ENCODE measurements around the gene CHST9. TPM values are rescaled to one million over a fixed set of nuclear protein-coding genes. Genes with fewer than 3 reads are reported as not detected.

The CHST9 gene
- total RNA-seq, 1 donor from 2014 or later = 38.9 TPM

DNA sequence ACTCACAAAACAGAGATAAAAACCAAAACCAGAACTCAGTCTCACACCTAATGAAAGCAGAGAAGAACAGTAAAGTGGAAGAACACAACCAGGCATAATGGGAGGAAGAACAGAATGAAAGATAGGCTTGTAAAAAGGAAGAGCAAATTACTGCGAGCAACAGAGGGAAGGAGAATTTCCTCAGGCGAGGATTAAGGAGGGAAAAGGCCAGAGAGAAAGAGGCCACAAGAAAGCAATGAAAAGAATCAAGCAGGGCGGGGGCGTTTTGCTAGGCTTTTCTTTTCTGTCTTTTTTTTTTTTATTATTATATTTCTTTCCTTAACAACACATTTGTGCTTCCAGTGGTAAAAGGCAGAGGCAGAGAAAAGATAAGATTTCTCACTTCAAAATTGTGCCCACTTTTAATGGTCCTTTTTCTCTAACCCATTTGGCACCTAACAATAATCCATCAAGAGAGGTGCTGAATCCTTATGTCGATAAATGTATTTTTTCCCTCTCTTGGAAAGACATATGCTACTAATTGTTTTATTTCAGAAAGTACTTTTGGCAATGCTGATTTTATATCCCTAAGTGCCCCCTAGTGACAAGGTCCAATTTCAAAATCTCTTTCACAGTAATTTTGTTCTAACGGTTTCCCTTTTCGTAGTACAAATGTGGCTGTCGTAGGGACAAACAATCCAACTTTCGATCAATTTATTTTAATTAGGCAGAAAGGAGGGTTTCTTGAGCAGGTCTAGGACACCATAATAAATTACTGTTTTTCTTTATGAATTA is 180.9 kb downstream of the CHST9 start:
- Mint-ChIP-seq H3K27me3 (no peaks in the 10 kb centered on the region), H3K36me3 (ENCODE audit: insufficient read depth) (no peaks in the 10 kb centered on the region), H3K27ac (no peak overlapping the region), H3K4me3 (ENCODE audit: low read depth) (no peak overlapping the region), H3K4me1 (ENCODE audit: low read depth) (peaks cover 4% of the 10 kb centered on the region), H3K9me3 (ENCODE audit: low read depth) (no peaks in the 10 kb centered on the region)
- TF ChIP-seq CTCF (IDR thresholded peaks at IDR 0.05; ENCODE audit: unreplicated experiment) = peak; percentile 29
- DNase-seq (ENCODE audit: low spot score, unreplicated experiment) = no peak

- no peak for TF ChIP-seq CTCF (IDR thresholded peaks at IDR 0.05; ENCODE audit: unreplicated experiment)
- DNase-seq (ENCODE audit: low spot score, unreplicated experiment) = no peak
- Mint-ChIP-seq H3K9me3 (ENCODE audit: low read depth) (no peaks in the 10 kb centered on the region), H3K27ac (no peak overlapping the region), H3K36me3 (ENCODE audit: insufficient read depth) (peaks cover 5% of the 10 kb centered on the region), H3K4me1 (ENCODE audit: low read depth) (peaks cover 4% of the 10 kb centered on the region), H3K4me3 (ENCODE audit: low read depth) (no peak overlapping the region), H3K27me3 (no peaks in the 10 kb centered on the region)
Observed at GRCh38 chr18:26999797-27000196, 185.3 kb downstream of the CHST9 start.

- Mint-ChIP-seq H3K27me3 (no peaks in the 10 kb centered on the region), H3K4me3 (ENCODE audit: low read depth) (no peak overlapping the region)
Observed at GRCh38 chr18:26993568-26993967, 191.5 kb downstream of the CHST9 start.

GRCh38 chr18:26992926-26993325 is 192.2 kb downstream of the CHST9 start:
- no peaks in the 10 kb centered on the region for H3K27me3 Mint-ChIP-seq
- H3K36me3 Mint-ChIP-seq (ENCODE audit: insufficient read depth) = peaks cover 8% of the 10 kb centered on the region
- no peak overlapping the region for H3K27ac Mint-ChIP-seq
- no peak overlapping the region for H3K4me3 Mint-ChIP-seq (ENCODE audit: low read depth)
- no peaks in the 10 kb centered on the region for H3K4me1 Mint-ChIP-seq (ENCODE audit: low read depth)
- peaks cover 7% of the 10 kb centered on the region for H3K9me3 Mint-ChIP-seq (ENCODE audit: low read depth)
- no peak for TF ChIP-seq CTCF (IDR thresholded peaks at IDR 0.05; ENCODE audit: unreplicated experiment)
- no peak for DNase-seq (ENCODE audit: low spot score, unreplicated experiment)

More at GRCh38 chr18:26993568-26993967, 191.5 kb downstream of the CHST9 start:
- H3K27ac Mint-ChIP-seq = no peak overlapping the region
- TF ChIP-seq CTCF (IDR thresholded peaks at IDR 0.05; ENCODE audit: unreplicated experiment) = no peak
- DNase-seq (ENCODE audit: low spot score, unreplicated experiment) = no peak
- H3K36me3 Mint-ChIP-seq (ENCODE audit: insufficient read depth) = peaks cover 8% of the 10 kb centered on the region
- no peaks in the 10 kb centered on the region for H3K4me1 Mint-ChIP-seq (ENCODE audit: low read depth)
- H3K9me3 Mint-ChIP-seq (ENCODE audit: low read depth) = peaks cover 7% of the 10 kb centered on the region

DNA sequence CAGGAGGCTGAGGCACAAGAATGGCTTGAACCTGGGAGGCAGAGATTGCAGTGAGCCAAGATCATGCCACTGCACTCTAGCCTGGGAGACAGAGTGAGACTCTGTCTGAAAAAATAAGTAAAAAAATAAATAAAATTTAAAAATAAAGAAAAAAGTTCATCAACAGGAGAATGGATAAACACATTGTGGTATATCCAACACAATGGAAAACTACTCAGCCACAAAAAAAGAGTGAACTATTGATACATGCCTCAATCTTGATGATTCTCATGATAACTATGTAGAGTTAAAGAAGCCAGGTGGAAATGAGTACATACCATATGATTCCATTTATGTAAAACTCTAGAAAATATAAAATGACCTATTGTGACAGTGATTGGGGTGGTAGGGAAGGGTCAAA is 195.3 kb downstream of the CHST9 start:
- no peak for DNase-seq (ENCODE audit: low spot score, unreplicated experiment)
- Mint-ChIP-seq H3K4me3 (ENCODE audit: low read depth) (no peak overlapping the region), H3K27ac (no peak overlapping the region), H3K27me3 (no peaks in the 10 kb centered on the region), H3K36me3 (ENCODE audit: insufficient read depth) (peaks cover 7% of the 10 kb centered on the region), H3K4me1 (ENCODE audit: low read depth) (no peaks in the 10 kb centered on the region), H3K9me3 (ENCODE audit: low read depth) (peaks cover 10% of the 10 kb centered on the region)
- no peak for TF ChIP-seq CTCF (IDR thresholded peaks at IDR 0.05; ENCODE audit: unreplicated experiment)
